ENCODE data around the gene CHRNG. TPM values are rescaled to one million over a fixed set of nuclear protein-coding genes. Genes with fewer than 3 reads are reported as not detected.

The CHRNG gene
- total RNA-seq, 3 donors from 2014 or later, result not detected

- Histone ChIP-seq H3K4me3 (no peak overlapping the region), H3K4me1 (ENCODE audit: low read depth) (peaks cover 6% of the 10 kb centered on the region), H3K9me3 (no peaks in the 10 kb centered on the region), H3K36me3 (ENCODE audit: low read depth) (no peaks in the 10 kb centered on the region)
- intact Hi-C loops (cut with DNase I, micrococcal nuclease), result no loop called here
- TF ChIP-seq, protein P1, sequence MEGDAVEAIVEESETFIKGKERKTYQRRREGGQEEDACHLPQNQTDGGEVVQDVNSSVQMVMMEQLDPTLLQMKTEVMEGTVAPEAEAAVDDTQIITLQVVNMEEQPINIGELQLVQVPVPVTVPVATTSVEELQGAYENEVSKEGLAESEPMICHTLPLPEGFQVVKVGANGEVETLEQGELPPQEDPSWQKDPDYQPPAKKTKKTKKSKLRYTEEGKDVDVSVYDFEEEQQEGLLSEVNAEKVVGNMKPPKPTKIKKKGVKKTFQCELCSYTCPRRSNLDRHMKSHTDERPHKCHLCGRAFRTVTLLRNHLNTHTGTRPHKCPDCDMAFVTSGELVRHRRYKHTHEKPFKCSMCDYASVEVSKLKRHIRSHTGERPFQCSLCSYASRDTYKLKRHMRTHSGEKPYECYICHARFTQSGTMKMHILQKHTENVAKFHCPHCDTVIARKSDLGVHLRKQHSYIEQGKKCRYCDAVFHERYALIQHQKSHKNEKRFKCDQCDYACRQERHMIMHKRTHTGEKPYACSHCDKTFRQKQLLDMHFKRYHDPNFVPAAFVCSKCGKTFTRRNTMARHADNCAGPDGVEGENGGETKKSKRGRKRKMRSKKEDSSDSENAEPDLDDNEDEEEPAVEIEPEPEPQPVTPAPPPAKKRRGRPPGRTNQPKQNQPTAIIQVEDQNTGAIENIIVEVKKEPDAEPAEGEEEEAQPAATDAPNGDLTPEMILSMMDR (IDR thresholded peaks at IDR 0.05), result no peak
- ATAC-seq (peak; percentile 29), DNase-seq (peak in 1 of 3 donors; percentile 36)
Observed at GRCh38 chr2:232502911-232503808, 36.3 kb upstream of the CHRNG start.

DNA sequence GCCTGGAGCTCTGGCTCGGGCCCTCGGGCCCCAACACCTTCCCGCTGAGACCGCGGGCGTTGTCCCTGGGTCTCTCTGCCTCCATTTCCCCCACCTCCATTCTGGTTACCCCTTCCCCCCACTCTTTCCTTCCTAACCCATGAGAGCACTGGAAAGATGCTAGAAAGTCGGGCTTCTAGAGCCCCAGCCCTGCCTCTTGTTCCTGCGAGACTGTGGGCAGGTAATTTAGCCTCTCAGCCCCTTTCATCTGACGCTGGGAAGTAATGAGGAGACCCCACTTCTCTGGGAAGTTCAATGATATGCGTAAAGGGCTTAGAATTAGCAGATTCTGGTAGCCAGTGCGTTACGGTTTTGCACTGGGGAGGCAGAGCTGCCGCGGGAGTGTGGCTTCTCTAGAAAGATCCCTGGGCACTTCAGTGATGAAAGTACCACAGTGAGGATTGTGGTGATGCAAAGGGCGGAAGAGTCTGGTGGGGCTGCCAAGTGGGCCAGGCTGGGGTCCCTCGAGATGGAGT is 35.6 kb upstream of the CHRNG start:
- no peaks in the 10 kb centered on the region for H3K9me3 ChIP-seq
- TF ChIP-seq, protein P1 (IDR thresholded peaks at IDR 0.05), result no peak
- intact Hi-C loops (cut with DNase I, micrococcal nuclease), result no loop called here
- no peak for DNase-seq
- ATAC-seq, result no peak
- H3K36me3 ChIP-seq (ENCODE audit: low read depth), result no peaks in the 10 kb centered on the region
- peaks cover 6% of the 10 kb centered on the region for H3K4me1 ChIP-seq (ENCODE audit: low read depth)
- H3K4me3 ChIP-seq, result no peak overlapping the region

- ATAC-seq, result no peak
- H3K4me1 ChIP-seq (ENCODE audit: low read depth), result peaks cover 6% of the 10 kb centered on the region
Observed at GRCh38 chr2:232504438-232504837, 35.1 kb upstream of the CHRNG start.

DNA sequence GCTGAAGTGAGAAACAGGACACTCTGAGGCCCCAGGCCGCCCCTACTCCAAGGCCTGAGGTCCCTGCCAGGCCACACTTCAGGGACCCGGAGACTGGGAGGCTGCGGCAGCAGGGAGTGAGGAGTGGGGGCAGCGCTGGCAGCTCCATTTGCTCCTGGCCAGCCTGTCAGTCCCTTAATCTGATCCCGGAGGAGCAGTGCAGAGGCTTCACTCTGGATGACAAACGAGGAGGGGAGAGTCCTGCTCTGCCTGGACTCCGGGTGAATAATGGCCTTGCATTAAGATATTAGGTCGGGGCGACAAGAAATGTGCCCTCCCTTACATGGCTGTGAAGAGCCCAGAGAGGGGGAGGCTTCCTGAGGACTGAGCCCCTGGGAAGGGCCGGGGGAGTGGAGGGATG is 33.6 kb upstream of the CHRNG start:
- Histone ChIP-seq H3K36me3 (ENCODE audit: low read depth) (no peaks in the 10 kb centered on the region), H3K4me3 (no peak overlapping the region), H3K4me1 (ENCODE audit: low read depth) (peaks cover 6% of the 10 kb centered on the region), H3K9me3 (no peaks in the 10 kb centered on the region)
- intact Hi-C loops (cut with DNase I, micrococcal nuclease), result no loop called here
- TF ChIP-seq, protein P1 (IDR thresholded peaks at IDR 0.05), result no peak
- no peak for DNase-seq
- ATAC-seq, result no peak

More at GRCh38 chr2:232504438-232504837, 35.1 kb upstream of the CHRNG start:
- no peak for DNase-seq
- Histone ChIP-seq H3K36me3 (ENCODE audit: low read depth) (no peaks in the 10 kb centered on the region), H3K4me3 (no peak overlapping the region), H3K9me3 (no peaks in the 10 kb centered on the region)
- intact Hi-C loops (cut with DNase I, micrococcal nuclease), result no loop called here
- TF ChIP-seq, protein P1 (IDR thresholded peaks at IDR 0.05), result no peak

- TF ChIP-seq, protein P1 (IDR thresholded peaks at IDR 0.05), result no peak
- ATAC-seq, result no peak
Observed at GRCh38 chr2:232506709-232507108, 32.8 kb upstream of the CHRNG start.

More at GRCh38 chr2:232506709-232507108, 32.8 kb upstream of the CHRNG start:
- Histone ChIP-seq H3K36me3 (ENCODE audit: low read depth) (no peaks in the 10 kb centered on the region), H3K9me3 (no peaks in the 10 kb centered on the region), H3K4me1 (ENCODE audit: low read depth) (peaks cover 6% of the 10 kb centered on the region), H3K4me3 (no peak overlapping the region)
- intact Hi-C loops (cut with DNase I, micrococcal nuclease), result no loop called here
- no peak for DNase-seq

All from mucosa of descending colon (tissue), 3 donors.